Effector memory CD8-positive, alpha-beta T cell (primary cell): ENCODE results near the gene PPP2R2C.

Experiments used
- ATAC-seq: fragments of 150-1000 bp; cut with Tn5 transposase; replicated peaks from 2 replicates; pipeline ENCODE4 v1.10.0; 2021; ENCODE audit warnings: mild to moderate bottlenecking, moderate library complexity
- DNase-seq, 3 experiments: peaks; one replicate each; pipeline ENCODE4 v3.0.0; 2021
- H3K27ac Mint-ChIP-seq, 2 donors: one replicate each; pipeline ENCODE4 v1.8.0; 2022; ENCODE audit warnings: mild to moderate bottlenecking in 2 of 2, mixed read lengths in 2 of 2, moderate library complexity in 2 of 2
- H3K27me3 Mint-ChIP-seq, 2 donors: one replicate each; pipeline ENCODE4 v1.8.0; 2022; ENCODE audit warnings: mixed read lengths in 2 of 2
- H3K36me3 Mint-ChIP-seq: one replicate; pipeline ENCODE4 v1.8.0; 2022; ENCODE audit warnings: mild to moderate bottlenecking, moderate library complexity, mixed read lengths; ENCODE audit not compliant: insufficient read depth
- H3K4me1 Mint-ChIP-seq, 2 donors: one replicate each; pipeline ENCODE4 v1.8.0; 2022; ENCODE audit warnings: low read depth in 2 of 2, mixed read lengths in 2 of 2
- H3K4me3 Mint-ChIP-seq, 2 donors: one replicate each; pipeline ENCODE4 v1.8.0; 2022; ENCODE audit warnings: mild to moderate bottlenecking in 2 of 2, mixed read lengths in 2 of 2, moderate library complexity in 2 of 2
- H3K9me3 Mint-ChIP-seq, 2 donors: one replicate each; pipeline ENCODE4 v1.8.0; 2022; ENCODE audit warnings: mixed read lengths in 2 of 2

PPP2R2C gene

GRCh38 chr4:6277935-6278800 lies 194.2 kb downstream of the PPP2R2C start:
- no peak for DNase-seq
- Mint-ChIP-seq H3K27ac (peak overlapping the region; percentile 8 to 75), H3K4me1 (peaks cover 4 to 15% of the 10 kb centered on the region in 2 donors), H3K27me3 (no peaks in the 10 kb centered on the region), H3K4me3 (peak overlapping the region; percentile 55 to 56), H3K36me3 (no peaks in the 10 kb centered on the region), H3K9me3 (no peaks in the 10 kb centered on the region)
- ATAC-seq, result peak; percentile 17

GRCh38 chr4:6277139-6277802 lies 195.1 kb downstream of the PPP2R2C start:
- Mint-ChIP-seq H3K27ac (no peak overlapping the region), H3K36me3 (no peaks in the 10 kb centered on the region), H3K9me3 (no peaks in the 10 kb centered on the region), H3K4me1 (peaks cover 4 to 19% of the 10 kb centered on the region in 2 donors), H3K27me3 (no peaks in the 10 kb centered on the region), H3K4me3 (no peak overlapping the region)
- ATAC-seq (no peak), DNase-seq (no peak)

DNA sequence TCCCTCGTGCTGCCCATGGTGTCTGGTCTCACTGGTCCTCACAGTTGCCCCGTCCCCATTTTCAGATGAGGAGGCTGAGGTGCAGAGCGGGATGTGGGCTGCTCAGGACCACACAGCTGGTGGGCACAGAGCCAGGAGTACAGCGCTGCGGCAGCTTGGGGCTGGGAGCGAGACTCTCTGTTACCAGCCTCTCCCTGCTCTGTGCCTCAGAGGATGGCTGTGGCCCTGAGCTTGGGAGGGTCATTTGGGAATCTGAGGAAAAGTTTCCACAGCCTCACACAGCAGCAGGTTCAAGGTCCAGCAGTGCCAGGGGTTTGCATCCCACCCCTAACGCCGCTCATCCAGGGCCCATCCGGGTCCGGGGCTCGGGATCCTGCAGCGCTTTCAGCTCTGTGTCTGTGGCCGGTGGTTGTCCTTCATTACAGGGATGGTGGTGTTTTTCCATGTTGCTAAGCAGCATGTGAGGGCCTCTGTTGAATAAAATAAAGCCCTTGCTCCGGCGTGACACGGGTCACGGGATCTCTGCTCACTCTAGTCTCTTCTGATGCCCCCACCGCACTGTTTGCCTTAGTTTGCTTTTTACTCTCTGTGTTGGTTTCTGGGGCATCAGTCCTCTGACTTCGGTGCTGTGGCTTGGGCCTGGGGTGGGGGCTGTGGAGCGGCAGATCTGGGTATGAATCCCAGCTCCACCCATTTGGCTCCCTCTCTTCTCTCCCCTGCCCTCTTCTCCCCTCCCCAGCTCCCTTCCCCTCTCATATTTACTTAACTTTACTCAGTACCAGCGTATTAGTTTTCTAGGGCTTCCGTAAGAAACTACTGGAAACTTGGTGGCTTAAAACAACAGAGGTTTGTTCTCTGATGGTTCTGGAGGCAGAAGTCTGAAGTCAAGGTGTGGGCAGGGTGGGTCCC lies 196.3 kb downstream of the PPP2R2C start:
- no peaks in the 10 kb centered on the region for H3K9me3 Mint-ChIP-seq
- DNase-seq (no peak), ATAC-seq (no peak)
- peaks cover 4 to 9% of the 10 kb centered on the region in 2 donors for H3K27me3 Mint-ChIP-seq
- H3K4me3 Mint-ChIP-seq, result no peak overlapping the region
- peaks cover 4 to 25% of the 10 kb centered on the region in 2 donors for H3K4me1 Mint-ChIP-seq
- no peak overlapping the region for H3K27ac Mint-ChIP-seq
- peaks cover 3% of the 10 kb centered on the region for H3K36me3 Mint-ChIP-seq

DNA sequence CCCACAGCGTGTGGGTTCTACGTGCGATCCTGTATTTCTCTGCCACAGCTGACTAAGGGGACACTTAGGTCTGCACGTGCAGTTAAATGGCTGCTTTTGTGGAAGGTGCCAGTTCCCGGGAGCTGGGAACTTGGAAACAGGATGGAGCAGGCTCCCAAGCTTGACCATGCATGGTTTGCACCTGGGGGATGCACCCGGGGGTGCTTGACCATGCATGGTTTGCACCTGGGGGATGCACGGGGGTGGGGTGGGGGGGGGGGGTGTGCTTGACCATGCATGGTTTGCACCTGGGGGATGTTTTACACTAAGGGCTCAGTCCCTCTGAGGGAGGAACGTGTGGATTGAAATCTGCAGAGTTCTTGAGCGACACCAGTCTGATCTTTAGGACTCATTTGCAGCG lies 197.1 kb downstream of the PPP2R2C start:
- no peak overlapping the region for H3K4me3 Mint-ChIP-seq
- H3K36me3 Mint-ChIP-seq, result peaks cover 3% of the 10 kb centered on the region
- peaks cover 11 to 29% of the 10 kb centered on the region in 2 donors for H3K4me1 Mint-ChIP-seq
- DNase-seq (no peak), ATAC-seq (no peak)
- no peaks in the 10 kb centered on the region for H3K9me3 Mint-ChIP-seq
- no peak overlapping the region for H3K27ac Mint-ChIP-seq
- peaks cover 4 to 9% of the 10 kb centered on the region in 2 donors for H3K27me3 Mint-ChIP-seq

- peaks cover 13 to 28% of the 10 kb centered on the region in 2 donors for H3K4me1 Mint-ChIP-seq
- H3K27ac Mint-ChIP-seq, result no peak overlapping the region
- no peak overlapping the region for H3K4me3 Mint-ChIP-seq
- ATAC-seq (no peak), DNase-seq (no peak)
- no peaks in the 10 kb centered on the region for H3K9me3 Mint-ChIP-seq
- H3K36me3 Mint-ChIP-seq, result peaks cover 9% of the 10 kb centered on the region
- peaks cover 4 to 9% of the 10 kb centered on the region in 2 donors for H3K27me3 Mint-ChIP-seq
Measured at GRCh38 chr4:6273661-6273990, 198.8 kb downstream of the PPP2R2C start.

- no peak for DNase-seq
- H3K9me3 Mint-ChIP-seq, result no peaks in the 10 kb centered on the region
Measured at GRCh38 chr4:6272863-6273660, 199.4 kb downstream of the PPP2R2C start.

DNA sequence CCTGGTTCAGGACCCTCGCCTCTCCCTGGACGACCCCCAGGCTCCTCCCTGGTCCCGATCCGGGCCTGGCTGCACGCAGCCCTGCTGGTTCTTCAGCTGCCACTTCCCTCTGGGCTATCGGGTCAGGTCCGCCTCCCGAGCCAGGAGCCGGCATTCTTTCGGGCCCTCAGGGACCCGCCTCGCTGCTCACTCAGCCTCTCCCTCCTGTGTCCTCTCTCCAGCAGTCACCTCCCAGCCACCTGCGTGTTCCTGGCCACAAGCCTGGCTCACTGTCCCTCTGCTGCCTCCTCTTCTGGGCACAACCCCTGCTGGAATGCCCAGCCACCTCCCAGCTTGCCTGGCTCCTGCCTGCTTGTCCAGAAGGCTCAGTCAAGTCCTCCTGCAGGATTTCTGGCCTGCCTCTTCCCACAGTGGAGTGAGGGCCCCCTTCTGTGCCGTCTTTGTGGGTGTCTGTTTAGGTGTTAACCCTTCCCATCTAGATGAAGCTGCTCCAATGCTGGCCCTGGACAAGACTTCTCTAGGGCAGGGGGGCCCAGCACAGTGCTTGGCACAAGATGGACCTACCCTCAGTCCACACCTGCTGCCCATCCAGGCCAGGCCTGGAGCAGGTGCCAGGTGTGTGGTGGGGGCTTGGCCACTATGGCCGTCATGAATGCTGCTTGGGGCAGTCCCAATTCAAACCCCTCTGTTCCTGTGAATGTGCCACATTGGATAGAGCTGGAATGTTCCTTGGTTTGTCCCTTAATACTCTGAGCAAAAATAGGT lies 200.5 kb downstream of the PPP2R2C start:
- Mint-ChIP-seq H3K4me3 (peak overlapping the region; percentile 33 to 66), H3K27me3 (peaks cover 4 to 9% of the 10 kb centered on the region in 2 donors), H3K27ac (no peak overlapping the region), H3K4me1 (peaks cover 15 to 27% of the 10 kb centered on the region in 2 donors), H3K36me3 (peaks cover 9% of the 10 kb centered on the region), H3K9me3 (no peaks in the 10 kb centered on the region)
- no peak for ATAC-seq
- no peak for DNase-seq

More at GRCh38 chr4:6272863-6273660, 199.4 kb downstream of the PPP2R2C start:
- H3K27ac Mint-ChIP-seq, result no peak overlapping the region
- H3K27me3 Mint-ChIP-seq, result peaks cover 4 to 9% of the 10 kb centered on the region in 2 donors
- peaks cover 9% of the 10 kb centered on the region for H3K36me3 Mint-ChIP-seq
- H3K4me1 Mint-ChIP-seq, result peaks cover 11 to 26% of the 10 kb centered on the region in 2 donors
- ATAC-seq, result no peak
- no peak overlapping the region for H3K4me3 Mint-ChIP-seq

DNA sequence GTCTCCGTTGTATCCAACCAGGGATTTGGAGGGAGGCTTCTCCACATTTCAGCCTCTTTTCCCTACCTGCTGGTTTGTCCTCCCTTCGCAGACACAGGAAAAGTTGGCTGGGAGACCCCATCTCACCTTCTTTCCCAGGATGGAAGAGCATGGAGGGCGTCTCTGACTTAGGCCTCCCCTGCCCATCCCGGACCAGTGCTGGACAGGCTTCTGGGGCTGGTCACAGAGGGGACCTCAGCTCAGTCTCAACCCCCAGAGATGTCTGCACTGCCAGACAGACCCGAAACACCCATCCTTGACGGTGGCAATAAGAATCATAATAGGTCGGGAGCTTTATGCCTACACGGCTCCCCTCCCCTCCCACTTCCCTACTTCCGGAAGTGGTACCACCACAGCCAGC lies 201.2 kb downstream of the PPP2R2C start:
- no peak for ATAC-seq
- DNase-seq, result no peak
- peaks cover 4 to 9% of the 10 kb centered on the region in 2 donors for H3K27me3 Mint-ChIP-seq
- H3K27ac Mint-ChIP-seq, result no peak overlapping the region
- H3K9me3 Mint-ChIP-seq, result no peaks in the 10 kb centered on the region
- peaks cover 9% of the 10 kb centered on the region for H3K36me3 Mint-ChIP-seq
- peak overlapping the region; percentile 75 to 78 for H3K4me3 Mint-ChIP-seq
- H3K4me1 Mint-ChIP-seq, result peaks cover 15 to 27% of the 10 kb centered on the region in 2 donors

DNA sequence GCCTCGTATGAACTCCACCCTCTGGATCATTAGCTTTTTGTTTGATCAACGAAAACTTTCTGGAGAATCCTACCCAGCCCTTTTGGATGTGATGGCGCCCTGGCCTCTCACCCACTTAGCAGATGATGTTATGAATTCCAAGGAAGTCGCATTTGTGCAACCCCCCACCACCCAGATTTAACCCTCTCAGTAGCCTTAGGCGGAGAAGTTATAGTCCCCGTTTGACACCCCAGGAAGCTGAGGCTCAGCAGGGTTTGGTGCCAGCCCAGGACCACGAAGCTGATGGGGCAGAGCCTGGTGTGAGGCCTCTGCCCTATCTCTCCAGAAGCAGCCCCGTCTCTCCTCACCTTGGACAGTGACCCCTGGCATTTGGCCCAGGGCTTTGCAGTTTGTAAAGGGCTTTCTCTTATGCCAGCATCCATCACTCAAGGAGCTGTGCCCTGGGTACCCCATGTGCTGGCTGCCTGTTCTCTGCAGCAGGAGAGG lies 201.7 kb downstream of the PPP2R2C start:
- DNase-seq (no peak), ATAC-seq (no peak)
- no peak overlapping the region for H3K27ac Mint-ChIP-seq
- peak overlapping the region; percentile 75 to 78 for H3K4me3 Mint-ChIP-seq
- peaks cover 15 to 27% of the 10 kb centered on the region in 2 donors for H3K4me1 Mint-ChIP-seq
- peaks cover 4 to 9% of the 10 kb centered on the region in 2 donors for H3K27me3 Mint-ChIP-seq
- no peaks in the 10 kb centered on the region for H3K9me3 Mint-ChIP-seq
- H3K36me3 Mint-ChIP-seq, result peaks cover 9% of the 10 kb centered on the region
